Esophagus squamous epithelium (tissue), 4 donors: Measurements from ENCODE around the gene CCDC175.

ENCODE experiments used
- POLR2A ChIP-seq, 4 donors: fragments of 450-650 bp; IDR thresholded peaks; one replicate each; pipeline ENCODE4 v1.6.1; 2017; ENCODE audit warnings: antibody characterized with exemption in 4 of 4, mild to moderate bottlenecking in 4 of 4, moderate library complexity in 3 of 4
- TF ChIP-seq, protein P1 (sequence below), 6 experiments: fragments of 450-650 bp in 4 of 6; fragments of 200-600 bp in 2 of 6; sonication (generic) in 2 of 6; IDR thresholded peaks; one replicate each; pipeline ENCODE4 v1.5.1; 2016 to 2019; ENCODE audit warnings: antibody characterized with exemption in 6 of 6, mild to moderate bottlenecking in 4 of 6, moderate library complexity in 4 of 6

DNA sequence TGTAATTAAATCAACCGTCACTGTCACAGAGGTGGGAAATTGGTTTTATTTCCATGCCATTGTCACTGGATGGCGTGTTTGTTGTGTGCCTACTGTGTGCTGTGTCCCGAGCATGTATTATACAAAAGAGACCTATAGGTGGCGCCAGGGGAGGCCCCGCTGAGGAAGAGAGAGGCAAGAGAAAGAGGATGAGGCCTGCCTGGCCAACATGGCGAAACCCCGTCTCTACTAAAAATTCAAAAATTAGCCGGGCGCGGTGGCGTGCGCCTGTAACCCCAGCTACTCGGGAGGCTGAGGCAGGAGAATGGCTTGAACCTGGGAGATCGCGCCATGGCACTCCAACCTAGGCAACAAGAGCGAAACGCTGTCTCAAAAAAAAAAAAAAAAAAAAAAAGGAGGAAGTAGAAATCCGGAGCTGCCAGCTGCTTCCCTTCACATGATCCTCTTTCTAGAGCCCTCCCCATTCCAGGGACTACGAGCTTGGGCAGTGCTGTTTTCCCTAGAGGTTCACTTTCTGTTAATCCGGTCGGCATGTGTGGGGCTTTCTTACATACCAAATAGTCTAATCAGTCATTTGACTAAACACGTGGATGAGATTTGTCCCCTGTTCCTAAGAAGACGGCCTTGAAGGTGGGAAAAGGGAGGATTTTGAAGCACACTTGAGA lies 6.4 kb upstream of the CCDC175 start:
- TF ChIP-seq POLR2A (IDR thresholded peaks at IDR 0.05): no peak
- TF ChIP-seq, protein P1, sequence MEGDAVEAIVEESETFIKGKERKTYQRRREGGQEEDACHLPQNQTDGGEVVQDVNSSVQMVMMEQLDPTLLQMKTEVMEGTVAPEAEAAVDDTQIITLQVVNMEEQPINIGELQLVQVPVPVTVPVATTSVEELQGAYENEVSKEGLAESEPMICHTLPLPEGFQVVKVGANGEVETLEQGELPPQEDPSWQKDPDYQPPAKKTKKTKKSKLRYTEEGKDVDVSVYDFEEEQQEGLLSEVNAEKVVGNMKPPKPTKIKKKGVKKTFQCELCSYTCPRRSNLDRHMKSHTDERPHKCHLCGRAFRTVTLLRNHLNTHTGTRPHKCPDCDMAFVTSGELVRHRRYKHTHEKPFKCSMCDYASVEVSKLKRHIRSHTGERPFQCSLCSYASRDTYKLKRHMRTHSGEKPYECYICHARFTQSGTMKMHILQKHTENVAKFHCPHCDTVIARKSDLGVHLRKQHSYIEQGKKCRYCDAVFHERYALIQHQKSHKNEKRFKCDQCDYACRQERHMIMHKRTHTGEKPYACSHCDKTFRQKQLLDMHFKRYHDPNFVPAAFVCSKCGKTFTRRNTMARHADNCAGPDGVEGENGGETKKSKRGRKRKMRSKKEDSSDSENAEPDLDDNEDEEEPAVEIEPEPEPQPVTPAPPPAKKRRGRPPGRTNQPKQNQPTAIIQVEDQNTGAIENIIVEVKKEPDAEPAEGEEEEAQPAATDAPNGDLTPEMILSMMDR (IDR thresholded peaks at IDR 0.05): no peak
